Fibroblast of mammary gland (primary cell): ENCODE data around the gene SHROOM4.

Experiments used
- DNase-seq: peaks from one replicate; pipeline ENCODE4 v3.0.0-alpha.2; 2010; ENCODE audit warnings: low read depth
- H3K4me3 ChIP-seq: 2 replicates; pipeline ENCODE4 v1.5.1; 2011; ENCODE audit warnings: low read depth, mild to moderate bottlenecking, low read length, moderate library complexity; ENCODE audit not compliant: control insufficient read depth
- TF ChIP-seq, protein P1 (sequence below): conservative IDR thresholded peaks from 2 replicates; pipeline ENCODE4 v1.5.1; 2011; ENCODE audit warnings: low read depth, low read length, inconsistent platforms; ENCODE audit not compliant: control insufficient read depth, insufficient read depth

The SHROOM4 gene

DNA sequence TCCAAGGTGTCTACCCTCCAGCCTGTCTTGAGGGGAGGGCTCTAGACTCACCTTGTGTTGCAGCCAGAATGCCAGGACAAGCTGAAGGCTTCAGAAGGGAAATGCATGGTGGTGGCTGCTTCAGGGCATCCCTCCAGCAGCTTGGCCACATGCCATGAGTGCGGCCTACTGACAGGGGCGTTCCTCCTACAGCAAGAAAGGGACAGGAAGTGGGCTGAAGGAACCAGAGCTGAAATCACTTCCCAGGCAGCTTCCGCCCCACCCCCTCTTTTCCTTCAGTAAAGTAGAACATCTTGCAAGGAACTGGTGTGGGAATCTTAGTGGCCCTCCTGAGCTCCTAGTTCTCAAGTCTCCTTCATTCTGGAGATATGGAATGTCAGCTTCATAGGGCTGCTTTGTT is 175.9 kb downstream of the SHROOM4 start:
- TF ChIP-seq, protein P1, sequence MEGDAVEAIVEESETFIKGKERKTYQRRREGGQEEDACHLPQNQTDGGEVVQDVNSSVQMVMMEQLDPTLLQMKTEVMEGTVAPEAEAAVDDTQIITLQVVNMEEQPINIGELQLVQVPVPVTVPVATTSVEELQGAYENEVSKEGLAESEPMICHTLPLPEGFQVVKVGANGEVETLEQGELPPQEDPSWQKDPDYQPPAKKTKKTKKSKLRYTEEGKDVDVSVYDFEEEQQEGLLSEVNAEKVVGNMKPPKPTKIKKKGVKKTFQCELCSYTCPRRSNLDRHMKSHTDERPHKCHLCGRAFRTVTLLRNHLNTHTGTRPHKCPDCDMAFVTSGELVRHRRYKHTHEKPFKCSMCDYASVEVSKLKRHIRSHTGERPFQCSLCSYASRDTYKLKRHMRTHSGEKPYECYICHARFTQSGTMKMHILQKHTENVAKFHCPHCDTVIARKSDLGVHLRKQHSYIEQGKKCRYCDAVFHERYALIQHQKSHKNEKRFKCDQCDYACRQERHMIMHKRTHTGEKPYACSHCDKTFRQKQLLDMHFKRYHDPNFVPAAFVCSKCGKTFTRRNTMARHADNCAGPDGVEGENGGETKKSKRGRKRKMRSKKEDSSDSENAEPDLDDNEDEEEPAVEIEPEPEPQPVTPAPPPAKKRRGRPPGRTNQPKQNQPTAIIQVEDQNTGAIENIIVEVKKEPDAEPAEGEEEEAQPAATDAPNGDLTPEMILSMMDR = no peak
- H3K4me3 ChIP-seq = no peak overlapping the region
- no peak for DNase-seq

DNA sequence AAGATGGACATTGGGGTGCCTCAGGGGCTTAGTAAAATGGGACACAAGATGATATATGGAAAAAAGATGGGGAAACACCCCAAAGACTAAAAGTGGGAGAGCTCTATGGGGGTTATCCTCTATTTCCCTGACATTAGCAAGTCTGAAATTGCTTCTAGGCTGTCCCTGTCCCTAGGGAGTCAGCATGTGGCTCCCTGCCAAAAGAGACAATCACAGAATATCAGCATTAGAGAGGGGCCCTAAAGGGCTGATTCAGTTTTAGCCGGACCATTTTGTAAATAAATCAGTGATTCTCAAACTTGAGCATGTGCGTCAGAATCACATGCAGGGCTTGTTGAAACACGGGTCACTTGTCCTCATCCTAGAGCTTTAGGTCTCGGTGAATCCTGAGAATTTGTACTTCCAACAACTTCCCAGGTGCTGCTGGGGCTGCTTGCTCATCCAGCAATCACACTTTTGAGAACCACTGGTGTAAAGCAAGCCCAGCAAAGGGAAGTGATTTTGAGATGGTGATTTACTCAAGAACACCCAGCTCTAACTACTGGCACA is 178.1 kb downstream of the SHROOM4 start:
- TF ChIP-seq, protein P1 = no peak
- DNase-seq = no peak
- H3K4me3 ChIP-seq = no peak overlapping the region

DNA sequence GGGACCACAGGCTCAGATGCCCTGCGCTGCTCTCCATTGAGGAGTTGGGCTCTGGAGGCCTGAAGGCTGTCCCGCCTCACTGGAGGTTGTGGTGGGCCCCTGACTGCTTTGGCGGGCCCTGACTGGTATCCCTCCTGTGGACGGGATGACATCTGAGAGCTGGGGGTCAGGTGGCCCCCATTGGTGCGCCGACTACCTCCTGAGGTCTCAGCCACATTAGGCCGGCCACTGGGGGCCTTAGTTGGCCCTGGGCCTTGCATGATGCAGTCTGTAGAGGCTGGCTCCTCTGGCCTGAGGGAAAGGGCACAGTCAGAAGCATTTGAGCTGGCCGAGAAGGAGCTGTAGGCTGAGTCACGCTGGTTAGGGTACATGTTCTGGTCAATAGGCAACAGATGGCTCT is 178.8 kb downstream of the SHROOM4 start:
- H3K4me3 ChIP-seq = no peak overlapping the region
- TF ChIP-seq, protein P1 = no peak
- no peak for DNase-seq

DNA sequence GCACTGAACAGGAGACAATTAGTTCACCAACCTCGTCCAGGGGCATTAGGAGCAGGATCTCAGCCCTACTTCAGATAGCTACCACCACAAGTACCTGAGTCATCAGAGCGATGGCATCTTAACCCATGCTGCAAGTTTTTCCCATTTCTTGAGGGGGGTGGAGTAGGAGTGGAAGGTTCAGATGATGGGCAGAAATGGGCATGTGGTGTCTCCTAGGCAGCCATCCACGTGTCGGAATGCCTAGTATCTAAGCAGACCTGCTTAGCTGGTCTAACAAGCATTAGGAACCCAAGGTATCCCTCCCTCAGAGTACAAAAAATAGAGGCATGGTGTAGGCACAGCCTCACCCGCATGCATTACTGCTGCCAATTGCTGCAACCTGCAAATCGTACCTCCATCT is 184.2 kb downstream of the SHROOM4 start:
- no peak overlapping the region for H3K4me3 ChIP-seq
- TF ChIP-seq, protein P1 = no peak
- no peak for DNase-seq

DNA sequence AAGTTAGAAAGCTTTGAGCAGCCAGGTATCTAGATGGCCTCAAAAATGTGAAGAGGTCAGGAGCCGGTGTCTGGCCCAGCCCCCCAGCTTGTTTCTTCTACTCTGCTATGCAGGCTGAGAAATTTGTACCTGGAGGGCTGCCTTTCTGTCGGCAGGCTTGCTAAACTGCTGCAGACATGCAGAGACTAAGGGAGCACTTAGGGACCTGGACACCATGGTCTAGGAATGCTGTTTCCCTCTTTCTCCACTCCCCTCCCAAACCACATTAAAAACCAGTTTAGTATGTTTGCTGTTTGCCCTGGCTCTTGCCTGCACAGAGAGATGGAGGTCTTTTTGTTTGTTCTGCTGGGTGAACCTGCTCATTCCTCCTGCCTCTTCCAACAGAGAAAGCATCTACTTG is 186.3 kb downstream of the SHROOM4 start:
- TF ChIP-seq, protein P1 = no peak
- H3K4me3 ChIP-seq = no peak overlapping the region
- DNase-seq = no peak

DNA sequence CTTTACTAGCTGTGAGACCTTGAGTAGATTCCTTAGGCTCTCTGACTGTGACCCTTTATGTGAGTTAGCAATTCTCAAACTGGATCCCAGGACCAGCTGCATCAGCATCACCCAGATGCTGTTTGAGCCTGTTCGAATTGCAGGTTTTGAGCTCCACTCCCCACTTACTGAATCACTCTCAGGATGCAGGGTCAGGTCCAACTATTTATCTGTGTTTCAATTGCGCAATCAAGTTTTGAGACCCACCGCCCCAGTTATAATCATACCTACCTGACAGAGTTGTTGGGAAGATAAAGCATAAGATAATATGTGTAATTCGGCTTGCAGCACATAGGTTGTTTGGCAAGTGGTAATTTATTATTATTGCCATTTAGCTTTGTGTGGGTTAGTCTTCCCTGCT is 187.6 kb downstream of the SHROOM4 start:
- TF ChIP-seq, protein P1 = no peak
- no peak overlapping the region for H3K4me3 ChIP-seq
- DNase-seq = no peak

DNA sequence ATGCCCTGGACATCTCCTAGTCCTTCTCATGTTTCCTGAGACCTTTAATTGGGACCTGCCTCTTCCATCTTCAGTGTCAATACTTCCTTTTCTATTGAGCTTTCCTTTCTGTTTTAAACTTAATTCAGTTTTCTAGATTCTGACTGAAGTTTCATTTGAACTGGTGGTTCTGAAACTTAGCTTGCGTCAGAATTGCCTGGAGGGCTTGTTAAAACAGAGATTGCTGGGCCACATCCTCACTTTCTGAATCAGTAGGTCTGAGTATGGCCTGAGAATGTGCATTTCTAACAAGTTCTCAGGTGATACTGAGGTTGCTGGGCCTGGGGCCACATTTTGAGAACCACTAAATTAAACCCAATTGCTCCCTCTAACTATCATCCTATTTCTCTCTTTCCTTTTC is 191.2 kb downstream of the SHROOM4 start:
- no peak overlapping the region for H3K4me3 ChIP-seq
- no peak for DNase-seq
- TF ChIP-seq, protein P1 = no peak
